GM18498 (cell line): Measurements from ENCODE around the gene JAG2.

Experiments used
- ATAC-seq: cut with Tn5 transposase; IDR thresholded peaks from one replicate; pipeline ENCODE4 v1.9.1; 2021; ENCODE audit warnings: mild to moderate bottlenecking, moderate library complexity; ENCODE audit not compliant: unreplicated experiment

Gene JAG2

GRCh38 chr14:105182296-105183020 is 13.9 kb upstream of the JAG2 start:
- no peak for ATAC-seq

GRCh38 chr14:105181549-105182295 is 13.1 kb upstream of the JAG2 start:
- no peak for ATAC-seq

- ATAC-seq: peak; percentile 72
Observed at GRCh38 chr14:105180592-105181548, 12.3 kb upstream of the JAG2 start, which contains the start of gene NUDT14. TSS of gene NUDT14 (minus strand) at chr14:105181312. CDS start at chr14:105181209, 103 bp downstream.

GRCh38 chr14:105179191-105179590 is 10.6 kb upstream of the JAG2 start:
- no peak for ATAC-seq

- no peak for ATAC-seq
Observed at GRCh38 chr14:105178868-105179140, 10.2 kb upstream of the JAG2 start.

- no peak for ATAC-seq
Observed at GRCh38 chr14:105178069-105178867, 9.7 kb upstream of the JAG2 start.

GRCh38 chr14:105177082-105177481 is 8.5 kb upstream of the JAG2 start:
- ATAC-seq: no peak

GRCh38 chr14:105176513-105176912 is 7.9 kb upstream of the JAG2 start:
- no peak for ATAC-seq

GRCh38 chr14:105173901-105174894 is 5.6 kb upstream of the JAG2 start:
- no peak for ATAC-seq

GRCh38 chr14:105173145-105173544 is 4.6 kb upstream of the JAG2 start:
- no peak for ATAC-seq

- ATAC-seq: no peak
Observed at GRCh38 chr14:105172476-105172875, 3.9 kb upstream of the JAG2 start.

GRCh38 chr14:105171004-105171673 is 2.6 kb upstream of the JAG2 start:
- no peak for ATAC-seq

GRCh38 chr14:105169776-105170655 is 1.4 kb upstream of the JAG2 start:
- ATAC-seq: no peak

GRCh38 chr14:105168979-105169507 is 467 bp upstream of the JAG2 start:
- ATAC-seq: no peak

GRCh38 chr14:105168093-105168420 is 519 bp downstream of the JAG2 start:
- no peak for ATAC-seq

GRCh38 chr14:105167303-105168092 is 1.1 kb downstream of the JAG2 start:
- no peak for ATAC-seq
